ENCODE measurements around the gene COMT.

DNA sequence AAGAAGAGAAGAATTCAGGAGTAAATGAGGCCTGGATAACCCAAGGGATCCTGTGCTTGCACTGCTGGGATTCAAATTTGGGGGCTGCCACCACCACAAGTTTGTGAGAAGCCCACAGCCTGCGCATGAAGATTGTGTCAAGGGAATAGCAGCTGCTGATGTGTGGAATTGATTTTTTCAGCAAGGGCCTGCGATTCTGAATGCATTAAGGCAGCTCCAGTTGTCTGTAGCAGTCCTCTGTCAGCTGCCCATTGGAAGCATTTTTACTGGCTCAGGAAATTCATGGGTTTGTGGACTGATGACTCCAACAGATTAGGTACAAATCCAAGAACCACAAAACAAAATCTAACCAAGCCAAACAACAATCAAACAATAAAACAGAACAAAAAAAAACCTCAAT, 61.1 kb downstream of the COMT start:
- TF ChIP-seq, protein P1, sequence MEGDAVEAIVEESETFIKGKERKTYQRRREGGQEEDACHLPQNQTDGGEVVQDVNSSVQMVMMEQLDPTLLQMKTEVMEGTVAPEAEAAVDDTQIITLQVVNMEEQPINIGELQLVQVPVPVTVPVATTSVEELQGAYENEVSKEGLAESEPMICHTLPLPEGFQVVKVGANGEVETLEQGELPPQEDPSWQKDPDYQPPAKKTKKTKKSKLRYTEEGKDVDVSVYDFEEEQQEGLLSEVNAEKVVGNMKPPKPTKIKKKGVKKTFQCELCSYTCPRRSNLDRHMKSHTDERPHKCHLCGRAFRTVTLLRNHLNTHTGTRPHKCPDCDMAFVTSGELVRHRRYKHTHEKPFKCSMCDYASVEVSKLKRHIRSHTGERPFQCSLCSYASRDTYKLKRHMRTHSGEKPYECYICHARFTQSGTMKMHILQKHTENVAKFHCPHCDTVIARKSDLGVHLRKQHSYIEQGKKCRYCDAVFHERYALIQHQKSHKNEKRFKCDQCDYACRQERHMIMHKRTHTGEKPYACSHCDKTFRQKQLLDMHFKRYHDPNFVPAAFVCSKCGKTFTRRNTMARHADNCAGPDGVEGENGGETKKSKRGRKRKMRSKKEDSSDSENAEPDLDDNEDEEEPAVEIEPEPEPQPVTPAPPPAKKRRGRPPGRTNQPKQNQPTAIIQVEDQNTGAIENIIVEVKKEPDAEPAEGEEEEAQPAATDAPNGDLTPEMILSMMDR (IDR thresholded peaks at IDR 0.05; ENCODE audit: low read depth, low read length, missing input control) = no peak
- no peak for TF ChIP-seq RAD21 (IDR thresholded peaks at IDR 0.05)
- no peak for TF ChIP-seq YY1 (IDR thresholded peaks at IDR 0.05)
- no peak for TF ChIP-seq SP1 (IDR thresholded peaks at IDR 0.05)
- TF ChIP-seq, protein P2, sequence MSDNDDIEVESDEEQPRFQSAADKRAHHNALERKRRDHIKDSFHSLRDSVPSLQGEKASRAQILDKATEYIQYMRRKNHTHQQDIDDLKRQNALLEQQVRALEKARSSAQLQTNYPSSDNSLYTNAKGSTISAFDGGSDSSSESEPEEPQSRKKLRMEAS (IDR thresholded peaks at IDR 0.05) = no peak
- no peak for TF ChIP-seq HNF4G (IDR thresholded peaks at IDR 0.05)
- TF ChIP-seq, protein P3, sequence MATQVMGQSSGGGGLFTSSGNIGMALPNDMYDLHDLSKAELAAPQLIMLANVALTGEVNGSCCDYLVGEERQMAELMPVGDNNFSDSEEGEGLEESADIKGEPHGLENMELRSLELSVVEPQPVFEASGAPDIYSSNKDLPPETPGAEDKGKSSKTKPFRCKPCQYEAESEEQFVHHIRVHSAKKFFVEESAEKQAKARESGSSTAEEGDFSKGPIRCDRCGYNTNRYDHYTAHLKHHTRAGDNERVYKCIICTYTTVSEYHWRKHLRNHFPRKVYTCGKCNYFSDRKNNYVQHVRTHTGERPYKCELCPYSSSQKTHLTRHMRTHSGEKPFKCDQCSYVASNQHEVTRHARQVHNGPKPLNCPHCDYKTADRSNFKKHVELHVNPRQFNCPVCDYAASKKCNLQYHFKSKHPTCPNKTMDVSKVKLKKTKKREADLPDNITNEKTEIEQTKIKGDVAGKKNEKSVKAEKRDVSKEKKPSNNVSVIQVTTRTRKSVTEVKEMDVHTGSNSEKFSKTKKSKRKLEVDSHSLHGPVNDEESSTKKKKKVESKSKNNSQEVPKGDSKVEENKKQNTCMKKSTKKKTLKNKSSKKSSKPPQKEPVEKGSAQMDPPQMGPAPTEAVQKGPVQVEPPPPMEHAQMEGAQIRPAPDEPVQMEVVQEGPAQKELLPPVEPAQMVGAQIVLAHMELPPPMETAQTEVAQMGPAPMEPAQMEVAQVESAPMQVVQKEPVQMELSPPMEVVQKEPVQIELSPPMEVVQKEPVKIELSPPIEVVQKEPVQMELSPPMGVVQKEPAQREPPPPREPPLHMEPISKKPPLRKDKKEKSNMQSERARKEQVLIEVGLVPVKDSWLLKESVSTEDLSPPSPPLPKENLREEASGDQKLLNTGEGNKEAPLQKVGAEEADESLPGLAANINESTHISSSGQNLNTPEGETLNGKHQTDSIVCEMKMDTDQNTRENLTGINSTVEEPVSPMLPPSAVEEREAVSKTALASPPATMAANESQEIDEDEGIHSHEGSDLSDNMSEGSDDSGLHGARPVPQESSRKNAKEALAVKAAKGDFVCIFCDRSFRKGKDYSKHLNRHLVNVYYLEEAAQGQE (IDR thresholded peaks at IDR 0.05) = no peak
- TF ChIP-seq FOXA1 (IDR thresholded peaks at IDR 0.05) = no peak
- TF ChIP-seq, protein P4, sequence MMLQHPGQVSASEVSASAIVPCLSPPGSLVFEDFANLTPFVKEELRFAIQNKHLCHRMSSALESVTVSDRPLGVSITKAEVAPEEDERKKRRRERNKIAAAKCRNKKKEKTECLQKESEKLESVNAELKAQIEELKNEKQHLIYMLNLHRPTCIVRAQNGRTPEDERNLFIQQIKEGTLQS (IDR thresholded peaks at IDR 0.05) = no peak

Data from liver (tissue), 3 donors.